Liver (tissue), 9 donors: ENCODE results near the gene HOXB5. TPM values are rescaled to one million over a fixed set of nuclear protein-coding genes. Genes with fewer than 3 reads are reported as not detected.

Experiments used
- DNase-seq: peaks from one replicate; pipeline ENCODE4 v3.0.0-alpha.2; 2017; ENCODE audit warnings: low spot score
- H3K27ac ChIP-seq, 2 donors: one replicate each; pipeline ENCODE4 v1.7.0; 2013; ENCODE audit warnings: inconsistent platforms in 2 of 2, low read length in 2 of 2, control low read depth in 1 of 2, low read depth in 1 of 2, mild to moderate bottlenecking in 1 of 2
- H3K27me3 ChIP-seq, 4 donors: one replicate each; pipeline versions ENCODE4 v1.6.1 to v1.7.0; 2013; ENCODE audit warnings: low read length in 3 of 4, inconsistent platforms in 1 of 4, mild to moderate bottlenecking in 1 of 4, moderate library complexity in 1 of 4; ENCODE audit not compliant: control insufficient read depth in 4 of 4, insufficient read depth in 4 of 4
- H3K36me3 ChIP-seq, 4 donors: one replicate each; pipeline versions ENCODE4 v1.6.1 to v1.7.0; 2013; ENCODE audit warnings: low read length in 3 of 4, mild to moderate bottlenecking in 3 of 4, low read depth in 1 of 4, moderate library complexity in 1 of 4; ENCODE audit not compliant: control insufficient read depth in 4 of 4, insufficient read depth in 3 of 4
- H3K4me1 ChIP-seq, 4 donors: one replicate each; pipeline versions ENCODE4 v1.6.1 to v1.7.0; 2013; ENCODE audit warnings: low read length in 3 of 4, mild to moderate bottlenecking in 3 of 4, moderate library complexity in 1 of 4; ENCODE audit not compliant: control insufficient read depth in 4 of 4, insufficient read depth in 4 of 4
- H3K4me3 ChIP-seq, 3 donors: one replicate each; pipeline versions ENCODE4 v1.6.1 to v1.7.0; 2013; ENCODE audit warnings: low read length in 3 of 3, control low read depth in 1 of 3, low read depth in 1 of 3, mild to moderate bottlenecking in 1 of 3
- H3K9ac ChIP-seq, 2 donors: one replicate each; pipeline ENCODE4 v1.7.0; 2013; ENCODE audit warnings: low read length in 2 of 2, mild to moderate bottlenecking in 2 of 2, moderate library complexity in 2 of 2, control low read depth in 1 of 2, low read depth in 1 of 2
- H3K9me3 ChIP-seq, 4 donors: one replicate each; pipeline versions ENCODE4 v1.6.1 to v1.7.0; 2013; ENCODE audit warnings: low read length in 3 of 4; ENCODE audit not compliant: control insufficient read depth in 4 of 4
- FOXA1 ChIP-seq: IDR thresholded peaks from 2 replicates; pipeline ENCODE4 v1.6.1; 2016; ENCODE audit warnings: antibody characterized with exemption
- HNF4A ChIP-seq, 2 donors: conservative IDR thresholded peaks; 2 replicates each; pipeline ENCODE4 v1.6.1; 2016; ENCODE audit warnings: antibody characterized with exemption in 2 of 2, mild to moderate bottlenecking in 2 of 2
- JUND ChIP-seq, 2 donors: IDR thresholded peaks; 2 replicates each; pipeline ENCODE4 v1.6.1; 2016; ENCODE audit warnings: antibody characterized with exemption in 2 of 2
- RAD21 ChIP-seq, 2 donors: IDR thresholded peaks; 2 replicates each; pipeline ENCODE4 v1.6.1; 2016; ENCODE audit warnings: antibody characterized with exemption in 2 of 2, mild to moderate bottlenecking in 2 of 2
- RXRA ChIP-seq, 2 donors: IDR thresholded peaks; 2 replicates each; pipeline ENCODE4 v1.6.1; 2017 to 2018; ENCODE audit warnings: antibody characterized with exemption in 2 of 2, mild to moderate bottlenecking in 1 of 2
- SP1 ChIP-seq: IDR thresholded peaks from 2 replicates; pipeline ENCODE4 v1.6.1; 2018; ENCODE audit warnings: antibody characterized with exemption, mild to moderate bottlenecking
- TAF1 ChIP-seq: conservative IDR thresholded peaks from 2 replicates; pipeline ENCODE4 v1.6.1; 2016; ENCODE audit warnings: antibody characterized with exemption, mild to moderate bottlenecking
- YY1 ChIP-seq: IDR thresholded peaks from 2 replicates; pipeline ENCODE4 v1.6.1; 2016; ENCODE audit warnings: antibody characterized with exemption, mild to moderate bottlenecking
- WGBS: extraction: QIAGEN DNeasy Blood & Tissue Kit; methylation state at CpG from one replicate; pipeline ENCODE4 v1.1.7; 2013; 5-methylcytosine and 5-hydroxymethylcytosine counted together
- polyA plus RNA-seq, 2 donors: library from polyadenylated mRNA; stranded (reverse) in 1 of 2; unstranded in 1 of 2; fragments of 200-250 nt in 1 of 2; fragments of >200 nt in 1 of 2; fragmentation: Nextera tagmentation in 1 of 2; extraction: Ambion mirVana in 1 of 2; gene quantifications; one replicate each; pipeline versions ENCODE4 v1.2.1 to v1.2.3, GENCODE V29; 2013 to 2015
- total RNA-seq, 2 donors: library from RNA; depleted of rRNA; stranded (reverse); fragments of >200 nt; gene quantifications; one replicate each; pipeline ENCODE4 v1.2.3, GENCODE V29; 2014
- TF ChIP-seq, protein P1 (sequence below): IDR thresholded peaks from 2 replicates; pipeline ENCODE4 v1.6.1; 2016; ENCODE audit warnings: antibody characterized with exemption
- TF ChIP-seq, protein P2 (sequence below): fragments of 150-350 bp; IDR thresholded peaks from 2 replicates; pipeline ENCODE4 v1.5.1; 2017; ENCODE audit warnings: improper control_type of control experiment, low read depth, low read length; ENCODE audit not compliant: missing input control
- TF ChIP-seq, protein P3 (sequence below): IDR thresholded peaks from 2 replicates; pipeline ENCODE4 v1.6.1; 2016; ENCODE audit warnings: antibody characterized with exemption
- TF ChIP-seq, protein P4 (sequence below): IDR thresholded peaks from 2 replicates; pipeline ENCODE4 v1.6.1; 2016; ENCODE audit warnings: antibody characterized with exemption
- donor health status: healthy.
- donor health status: healthy.
- donor health status: healthy.
- donor health status: healthy.
- donor health status: healthy.

The HOXB5 gene
- total and polyA plus RNA-seq, 4 donors, result 0.08 to 0.38 (median 0.36) TPM; not detected in 1

DNA sequence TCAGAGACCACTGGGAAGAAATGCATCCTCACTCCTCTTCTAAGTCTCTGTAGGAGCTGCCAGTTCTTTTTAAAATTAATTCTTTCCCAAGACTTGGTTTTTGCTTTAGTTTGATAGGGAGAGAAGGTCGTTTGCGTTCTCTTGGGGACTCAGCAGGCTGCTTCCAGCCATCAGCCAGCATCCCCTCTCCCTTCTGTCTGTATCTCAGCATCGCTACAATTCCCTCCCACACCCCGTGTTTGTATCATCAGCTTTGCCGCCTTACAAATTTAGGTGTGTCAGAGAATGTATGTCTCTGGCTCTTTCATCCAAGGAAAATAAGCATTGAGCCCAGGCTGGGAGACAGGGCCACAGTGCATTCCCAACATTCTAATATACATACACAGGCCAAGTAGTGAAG is 5.8 kb upstream of the HOXB5 start:
- H3K27ac ChIP-seq, result no peak overlapping the region
- H3K9ac ChIP-seq, result no peak overlapping the region
- no peaks in the 10 kb centered on the region for H3K36me3 ChIP-seq
- DNase-seq, result no peak
- TF ChIP-seq HNF4A (conservative IDR thresholded peaks at IDR 0.05), result no peak
- TF ChIP-seq SP1, result no peak
- TF ChIP-seq, protein P1, sequence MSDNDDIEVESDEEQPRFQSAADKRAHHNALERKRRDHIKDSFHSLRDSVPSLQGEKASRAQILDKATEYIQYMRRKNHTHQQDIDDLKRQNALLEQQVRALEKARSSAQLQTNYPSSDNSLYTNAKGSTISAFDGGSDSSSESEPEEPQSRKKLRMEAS, result no peak
- no peak for TF ChIP-seq RXRA (IDR thresholded peaks at IDR 0.05)
- TF ChIP-seq YY1, result no peak
- TF ChIP-seq, protein P2, sequence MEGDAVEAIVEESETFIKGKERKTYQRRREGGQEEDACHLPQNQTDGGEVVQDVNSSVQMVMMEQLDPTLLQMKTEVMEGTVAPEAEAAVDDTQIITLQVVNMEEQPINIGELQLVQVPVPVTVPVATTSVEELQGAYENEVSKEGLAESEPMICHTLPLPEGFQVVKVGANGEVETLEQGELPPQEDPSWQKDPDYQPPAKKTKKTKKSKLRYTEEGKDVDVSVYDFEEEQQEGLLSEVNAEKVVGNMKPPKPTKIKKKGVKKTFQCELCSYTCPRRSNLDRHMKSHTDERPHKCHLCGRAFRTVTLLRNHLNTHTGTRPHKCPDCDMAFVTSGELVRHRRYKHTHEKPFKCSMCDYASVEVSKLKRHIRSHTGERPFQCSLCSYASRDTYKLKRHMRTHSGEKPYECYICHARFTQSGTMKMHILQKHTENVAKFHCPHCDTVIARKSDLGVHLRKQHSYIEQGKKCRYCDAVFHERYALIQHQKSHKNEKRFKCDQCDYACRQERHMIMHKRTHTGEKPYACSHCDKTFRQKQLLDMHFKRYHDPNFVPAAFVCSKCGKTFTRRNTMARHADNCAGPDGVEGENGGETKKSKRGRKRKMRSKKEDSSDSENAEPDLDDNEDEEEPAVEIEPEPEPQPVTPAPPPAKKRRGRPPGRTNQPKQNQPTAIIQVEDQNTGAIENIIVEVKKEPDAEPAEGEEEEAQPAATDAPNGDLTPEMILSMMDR, result no peak
- no peak for TF ChIP-seq RAD21 (IDR thresholded peaks at IDR 0.05)
- TF ChIP-seq FOXA1, result no peak
- 50% methylated on average over 5 of the region's 5 CpGs for WGBS
- peaks cover 1 to 44% (median 11%) of the 10 kb centered on the region in 4 donors for H3K27me3 ChIP-seq
- H3K9me3 ChIP-seq, result no peaks in the 10 kb centered on the region
- no peak overlapping the region for H3K4me3 ChIP-seq
- H3K4me1 ChIP-seq, result peaks cover 0 to 22% (median 4%) of the 10 kb centered on the region in 4 donors

DNA sequence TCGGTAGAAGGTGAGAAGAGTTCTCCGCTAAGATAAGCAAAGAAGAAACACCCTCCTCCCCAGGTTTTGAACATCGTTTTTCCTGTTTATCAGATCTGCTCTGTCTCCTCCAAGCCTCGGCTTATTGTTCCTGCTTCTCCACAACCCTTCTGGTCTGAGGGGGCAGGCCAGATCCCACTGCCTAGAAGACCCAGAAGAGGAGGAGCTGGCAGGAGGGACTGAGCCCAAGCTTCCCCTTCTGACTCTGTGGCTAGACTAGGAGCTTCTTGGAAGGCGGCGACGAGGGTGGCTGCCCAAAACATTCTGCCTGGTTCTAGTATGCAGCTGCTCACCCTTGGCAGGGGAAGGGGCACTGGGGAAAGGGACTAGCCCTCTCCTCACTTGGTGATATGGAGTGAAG is 5.2 kb upstream of the HOXB5 start:
- Histone ChIP-seq H3K27ac (no peak overlapping the region), H3K27me3 (peaks cover 4 to 38% (median 12%) of the 10 kb centered on the region in 4 donors), H3K9ac (no peak overlapping the region), H3K9me3 (no peaks in the 10 kb centered on the region), H3K36me3 (no peaks in the 10 kb centered on the region), H3K4me3 (no peak overlapping the region), H3K4me1 (peaks cover 0 to 25% (median 4%) of the 10 kb centered on the region in 4 donors)
- TF ChIP-seq, protein P3, sequence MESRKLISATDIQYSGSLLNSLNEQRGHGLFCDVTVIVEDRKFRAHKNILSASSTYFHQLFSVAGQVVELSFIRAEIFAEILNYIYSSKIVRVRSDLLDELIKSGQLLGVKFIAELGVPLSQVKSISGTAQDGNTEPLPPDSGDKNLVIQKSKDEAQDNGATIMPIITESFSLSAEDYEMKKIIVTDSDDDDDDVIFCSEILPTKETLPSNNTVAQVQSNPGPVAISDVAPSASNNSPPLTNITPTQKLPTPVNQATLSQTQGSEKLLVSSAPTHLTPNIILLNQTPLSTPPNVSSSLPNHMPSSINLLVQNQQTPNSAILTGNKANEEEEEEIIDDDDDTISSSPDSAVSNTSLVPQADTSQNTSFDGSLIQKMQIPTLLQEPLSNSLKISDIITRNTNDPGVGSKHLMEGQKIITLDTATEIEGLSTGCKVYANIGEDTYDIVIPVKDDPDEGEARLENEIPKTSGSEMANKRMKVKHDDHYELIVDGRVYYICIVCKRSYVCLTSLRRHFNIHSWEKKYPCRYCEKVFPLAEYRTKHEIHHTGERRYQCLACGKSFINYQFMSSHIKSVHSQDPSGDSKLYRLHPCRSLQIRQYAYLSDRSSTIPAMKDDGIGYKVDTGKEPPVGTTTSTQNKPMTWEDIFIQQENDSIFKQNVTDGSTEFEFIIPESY, result no peak
- TF ChIP-seq, protein P1, result no peak
- no peak for TF ChIP-seq SP1
- no peak for TF ChIP-seq RXRA (IDR thresholded peaks at IDR 0.05)
- no peak for TF ChIP-seq FOXA1
- WGBS, result 27% methylated on average over 7 of the region's 7 CpGs
- DNase-seq, result no peak

DNA sequence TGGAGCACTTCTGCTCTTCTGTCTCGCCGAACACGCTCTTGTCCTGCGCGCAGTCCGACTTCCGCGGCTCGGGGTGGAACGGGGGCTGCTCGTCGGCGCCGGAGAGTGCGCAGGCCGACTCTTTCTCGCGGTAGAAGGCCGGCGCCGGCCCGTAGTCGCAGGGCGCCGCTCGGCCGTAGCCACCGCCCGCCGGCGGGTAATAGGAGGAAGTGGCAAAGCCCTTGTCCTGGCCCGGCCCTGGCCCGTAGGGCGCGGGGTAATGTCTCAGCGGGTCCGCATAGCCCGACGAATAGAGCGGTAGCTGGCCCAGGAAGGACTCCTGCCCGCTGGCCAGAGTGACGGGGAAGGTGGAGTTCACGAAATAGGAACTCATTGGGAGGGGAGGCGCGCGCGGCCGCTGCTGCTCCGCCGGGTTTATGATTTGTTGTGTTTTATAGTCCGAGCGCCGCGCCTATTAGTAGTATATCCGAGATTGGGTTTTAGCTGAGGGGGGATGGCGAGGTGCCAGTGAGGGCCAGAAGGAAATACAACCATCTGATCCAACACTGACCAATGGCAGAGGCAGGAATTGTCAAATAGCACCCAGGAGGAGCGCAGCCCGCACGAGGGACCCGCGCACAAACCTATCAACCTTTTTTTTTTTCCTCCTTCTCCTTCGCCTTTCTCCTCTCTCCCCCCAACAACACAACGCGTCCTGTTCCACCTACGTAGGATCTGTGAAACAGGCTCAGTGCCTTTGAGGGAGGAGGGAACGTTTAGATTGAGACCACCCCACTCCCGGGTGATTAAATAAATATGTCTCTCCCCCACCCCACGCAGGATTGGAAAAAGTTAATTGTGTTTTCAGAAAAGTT is 4.4 kb upstream of the HOXB5 start:
- H3K27ac ChIP-seq, result peak overlapping the region; percentile 32 to 57
- H3K4me1 ChIP-seq, result peaks cover 0 to 30% (median 4%) of the 10 kb centered on the region in 4 donors
- 2% methylated on average over 68 of the region's 68 CpGs for WGBS
- DNase-seq, result no peak
- peak overlapping the region in 2 of 3 donors; percentile 2 to 35 for H3K4me3 ChIP-seq
- no peaks in the 10 kb centered on the region for H3K9me3 ChIP-seq
- TF ChIP-seq JUND (IDR thresholded peaks at IDR 0.05), result no peak
- TF ChIP-seq TAF1, result no peak
- TF ChIP-seq, protein P4, sequence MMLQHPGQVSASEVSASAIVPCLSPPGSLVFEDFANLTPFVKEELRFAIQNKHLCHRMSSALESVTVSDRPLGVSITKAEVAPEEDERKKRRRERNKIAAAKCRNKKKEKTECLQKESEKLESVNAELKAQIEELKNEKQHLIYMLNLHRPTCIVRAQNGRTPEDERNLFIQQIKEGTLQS, result no peak
- H3K9ac ChIP-seq, result no peak overlapping the region
- peaks cover 4 to 32% (median 10%) of the 10 kb centered on the region in 4 donors for H3K27me3 ChIP-seq
- H3K36me3 ChIP-seq, result no peaks in the 10 kb centered on the region
